Activated CD4-positive, alpha-beta T cell treated with anti-CD3 and anti-CD28 coated beads, Interleukin-2, amount 50 U/mL, for 16 hours (primary cell): ENCODE results near the gene PRLR.
A peak's percentile ranks its signal among the peaks of the same experiment; 100 is the strongest.

Experiments used
- DNase-seq: peaks from one replicate; pipeline ENCODE4 v3.0.0-alpha.2; 2020

Gene PRLR

GRCh38 chr5:35029333-35029732 is 201.0 kb downstream of the PRLR start:
- no peak for DNase-seq

- no peak for DNase-seq
Measured at GRCh38 chr5:35026941-35027340, 203.3 kb downstream of the PRLR start.

- no peak for DNase-seq
Measured at GRCh38 chr5:35026280-35026840, 203.9 kb downstream of the PRLR start.

- DNase-seq = no peak
Measured at GRCh38 chr5:35024911-35025510, 205.3 kb downstream of the PRLR start.

- no peak for DNase-seq
Measured at GRCh38 chr5:35023391-35024178, 206.7 kb downstream of the PRLR start.

GRCh38 chr5:35016174-35017051 is 213.9 kb downstream of the PRLR start:
- peak; percentile 3 for DNase-seq

GRCh38 chr5:35015063-35015462 is 215.2 kb downstream of the PRLR start:
- DNase-seq = no peak

GRCh38 chr5:35012796-35013195 is 217.5 kb downstream of the PRLR start:
- peak; percentile 15 for DNase-seq

GRCh38 chr5:35012365-35012764 is 217.9 kb downstream of the PRLR start:
- DNase-seq = no peak

GRCh38 chr5:35010676-35011075 is 219.6 kb downstream of the PRLR start:
- DNase-seq = no peak

GRCh38 chr5:35009657-35010056 is 220.6 kb downstream of the PRLR start:
- no peak for DNase-seq

- no peak for DNase-seq
Measured at GRCh38 chr5:35009019-35009418, 221.3 kb downstream of the PRLR start.

- DNase-seq = no peak
Measured at GRCh38 chr5:35004771-35005170, 225.5 kb downstream of the PRLR start.

- DNase-seq = no peak
Measured at GRCh38 chr5:35004200-35004599, 226.1 kb downstream of the PRLR start.

GRCh38 chr5:35003018-35003957 is 227.0 kb downstream of the PRLR start:
- peak; percentile 57 for DNase-seq

- DNase-seq = no peak
Measured at GRCh38 chr5:35002459-35002858, 227.8 kb downstream of the PRLR start.

- DNase-seq = no peak
Measured at GRCh38 chr5:35001842-35002241, 228.4 kb downstream of the PRLR start.
